ENCODE measurements around the gene ACYP2.

DNA sequence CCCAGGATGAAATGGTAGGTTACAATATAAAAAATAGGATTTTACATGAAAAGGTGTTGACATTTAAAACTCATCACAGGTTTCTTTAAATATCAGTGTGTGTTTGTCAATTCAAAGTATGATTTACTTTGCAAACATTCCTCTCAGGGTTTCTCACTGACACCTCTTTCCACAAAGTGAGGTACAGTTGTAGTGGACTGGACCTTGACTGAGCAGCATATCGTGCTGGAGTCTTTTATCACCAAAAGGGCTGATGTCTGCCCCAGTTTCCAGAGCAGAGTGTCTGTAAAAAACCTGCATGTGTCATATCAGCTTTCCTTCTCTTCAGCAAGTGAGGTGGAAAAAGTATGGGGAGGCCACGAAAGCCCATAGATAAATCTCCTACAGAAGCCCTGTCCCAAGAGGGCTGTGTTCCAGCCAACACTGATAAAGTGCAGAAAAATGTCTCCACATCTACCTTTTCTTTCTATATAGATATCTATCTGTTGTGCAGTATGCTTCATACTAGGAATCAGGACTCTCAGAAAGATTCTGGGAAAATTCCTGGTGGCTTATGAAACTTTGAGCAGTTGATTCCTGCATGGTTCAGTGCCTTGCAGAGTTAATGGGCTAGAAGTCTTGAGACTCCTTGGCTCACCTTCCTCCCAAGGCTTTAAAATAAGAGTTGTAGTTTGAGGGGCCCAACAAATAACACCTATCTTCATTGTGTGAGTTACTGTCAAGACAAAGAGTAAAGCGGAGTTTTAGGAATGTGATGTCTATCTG lies 6.9 kb downstream of the ACYP2 start:
- no peak for TF ChIP-seq POLR2A (IDR thresholded peaks at IDR 0.05; ENCODE audit: low read depth)
- TF ChIP-seq, protein P1, sequence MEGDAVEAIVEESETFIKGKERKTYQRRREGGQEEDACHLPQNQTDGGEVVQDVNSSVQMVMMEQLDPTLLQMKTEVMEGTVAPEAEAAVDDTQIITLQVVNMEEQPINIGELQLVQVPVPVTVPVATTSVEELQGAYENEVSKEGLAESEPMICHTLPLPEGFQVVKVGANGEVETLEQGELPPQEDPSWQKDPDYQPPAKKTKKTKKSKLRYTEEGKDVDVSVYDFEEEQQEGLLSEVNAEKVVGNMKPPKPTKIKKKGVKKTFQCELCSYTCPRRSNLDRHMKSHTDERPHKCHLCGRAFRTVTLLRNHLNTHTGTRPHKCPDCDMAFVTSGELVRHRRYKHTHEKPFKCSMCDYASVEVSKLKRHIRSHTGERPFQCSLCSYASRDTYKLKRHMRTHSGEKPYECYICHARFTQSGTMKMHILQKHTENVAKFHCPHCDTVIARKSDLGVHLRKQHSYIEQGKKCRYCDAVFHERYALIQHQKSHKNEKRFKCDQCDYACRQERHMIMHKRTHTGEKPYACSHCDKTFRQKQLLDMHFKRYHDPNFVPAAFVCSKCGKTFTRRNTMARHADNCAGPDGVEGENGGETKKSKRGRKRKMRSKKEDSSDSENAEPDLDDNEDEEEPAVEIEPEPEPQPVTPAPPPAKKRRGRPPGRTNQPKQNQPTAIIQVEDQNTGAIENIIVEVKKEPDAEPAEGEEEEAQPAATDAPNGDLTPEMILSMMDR (IDR thresholded peaks at IDR 0.05), result no peak
